ENCODE measurements around the gene ZNF566.

GRCh38 chr19:36482876-36483275 is 6.5 kb downstream of the ZNF566 start:
- TF ChIP-seq REST (IDR thresholded peaks at IDR 0.05; ENCODE audit: low read depth) (no peak), FOXM1 (IDR thresholded peaks at IDR 0.05; ENCODE audit: borderline replicate concordance, low read depth) (no peak), EP300 (IDR thresholded peaks at IDR 0.05; ENCODE audit: borderline replicate concordance) (no peak), TEAD4 (IDR thresholded peaks at IDR 0.05) (no peak), CEBPB (IDR thresholded peaks at IDR 0.05) (no peak), TAF1 (IDR thresholded peaks at IDR 0.05; ENCODE audit: low read depth) (no peak), ZBTB7A (IDR thresholded peaks at IDR 0.05; ENCODE audit: low read depth) (no peak)
- TF ChIP-seq, protein P1, sequence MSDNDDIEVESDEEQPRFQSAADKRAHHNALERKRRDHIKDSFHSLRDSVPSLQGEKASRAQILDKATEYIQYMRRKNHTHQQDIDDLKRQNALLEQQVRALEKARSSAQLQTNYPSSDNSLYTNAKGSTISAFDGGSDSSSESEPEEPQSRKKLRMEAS (IDR thresholded peaks at IDR 0.05), result no peak
